Kidney (tissue), 14 donors: Measurements from ENCODE around the gene RNPEP. TPM values are rescaled to one million over a fixed set of nuclear protein-coding genes. Genes with fewer than 3 reads are reported as not detected.

ENCODE experiments used
- DNase-seq, 5 donors: peaks; one replicate each; pipeline ENCODE4 v3.0.0-alpha.2; 2013 to 2020
- FAIRE-seq: peaks from 2 replicates; lab custom pipeline; 2012; peaks lifted over from hg19 to GRCh38; lab: Jason Lieb, UNC
- H3K27ac ChIP-seq, 2 donors: one replicate each; pipeline ENCODE4 v1.7.0; 2013; ENCODE audit warnings: low read depth in 2 of 2, low read length in 2 of 2, inconsistent platforms in 1 of 2
- H3K27me3 ChIP-seq: one replicate; pipeline ENCODE4 v1.7.1; 2013; ENCODE audit warnings: low read length, inconsistent platforms; ENCODE audit not compliant: control insufficient read depth, insufficient read depth
- H3K36me3 ChIP-seq, 3 donors: one replicate each; pipeline versions ENCODE4 v1.7.0 to v1.7.1; 2013; ENCODE audit warnings: low read length in 3 of 3, control low read depth in 1 of 3, inconsistent platforms in 1 of 3; ENCODE audit not compliant: insufficient read depth in 3 of 3, control insufficient read depth in 2 of 3
- H3K4me1 ChIP-seq, 3 donors: one replicate each; pipeline versions ENCODE4 v1.7.0 to v1.7.1; 2013; ENCODE audit warnings: low read length in 3 of 3, inconsistent platforms in 1 of 3, low read depth in 1 of 3; ENCODE audit not compliant: control insufficient read depth in 2 of 3, insufficient read depth in 2 of 3
- H3K4me3 ChIP-seq, 3 donors: one replicate each; pipeline versions ENCODE4 v1.7.0 to v1.8.1; 2013; ENCODE audit warnings: low read length in 3 of 3, control low read depth in 1 of 3, inconsistent platforms in 1 of 3
- H3K9ac ChIP-seq, 3 donors: one replicate each; pipeline versions ENCODE4 v1.7.0 to v1.7.1; 2013; ENCODE audit warnings: low read length in 3 of 3, control low read depth in 1 of 3, inconsistent platforms in 1 of 3
- H3K9me3 ChIP-seq, 3 donors: one replicate each; pipeline versions ENCODE4 v1.7.0 to v1.7.1; 2013; ENCODE audit warnings: low read length in 3 of 3, control low read depth in 1 of 3, inconsistent platforms in 1 of 3; ENCODE audit not compliant: control insufficient read depth in 2 of 3, insufficient read depth in 1 of 3
- CTCF ChIP-seq: IDR thresholded peaks from 3 replicates; pipeline ENCODE4 v1.5.1; 2012; ENCODE audit warnings: mild to moderate bottlenecking, moderate library complexity, borderline replicate concordance; ENCODE audit not compliant: insufficient read depth; ENCODE audit errors: extremely low read depth
- intact Hi-C: fragments of 100-400 bp; cut with DNase I; formaldehyde crosslinking; loops from one replicate; pipeline ENCODE4 v1.11.1; 2022
- polyA plus RNA-seq: library from polyadenylated mRNA; stranded (reverse); fragments of 350-450 nt; fragmentation: Illumina TruSeq; extraction: RNeasy Lipid Tissue Mini Kit (QIAGEN cat#74804); gene quantifications from one replicate; pipeline ENCODE4 v1.2.3, GENCODE V29; 2014; ENCODE audit warnings: low read depth, low replicate concordance; ENCODE audit not compliant: insufficient read depth
- total RNA-seq: library from RNA; stranded (reverse); fragmentation: NEBNext Ultra II Directional; extraction: Animal tissue kit (Norgen Biotek cat#: 25700); gene quantifications from one replicate; pipeline ENCODE4 v1.2.1, GENCODE V29; 2021
- donor health status: control.
- donor health status: control.
- donor health status: control.
- donor health status: control.
- donor health status: control.
- donor health status: DM: yes; HTN: yes; CAD: no.
- donor health status: Normal renal cell carcinoma (clear cell type).

The RNPEP gene
- total and polyA plus RNA-seq, 2 donors from 2014 or later = 48.7 to 54.6 TPM

DNA sequence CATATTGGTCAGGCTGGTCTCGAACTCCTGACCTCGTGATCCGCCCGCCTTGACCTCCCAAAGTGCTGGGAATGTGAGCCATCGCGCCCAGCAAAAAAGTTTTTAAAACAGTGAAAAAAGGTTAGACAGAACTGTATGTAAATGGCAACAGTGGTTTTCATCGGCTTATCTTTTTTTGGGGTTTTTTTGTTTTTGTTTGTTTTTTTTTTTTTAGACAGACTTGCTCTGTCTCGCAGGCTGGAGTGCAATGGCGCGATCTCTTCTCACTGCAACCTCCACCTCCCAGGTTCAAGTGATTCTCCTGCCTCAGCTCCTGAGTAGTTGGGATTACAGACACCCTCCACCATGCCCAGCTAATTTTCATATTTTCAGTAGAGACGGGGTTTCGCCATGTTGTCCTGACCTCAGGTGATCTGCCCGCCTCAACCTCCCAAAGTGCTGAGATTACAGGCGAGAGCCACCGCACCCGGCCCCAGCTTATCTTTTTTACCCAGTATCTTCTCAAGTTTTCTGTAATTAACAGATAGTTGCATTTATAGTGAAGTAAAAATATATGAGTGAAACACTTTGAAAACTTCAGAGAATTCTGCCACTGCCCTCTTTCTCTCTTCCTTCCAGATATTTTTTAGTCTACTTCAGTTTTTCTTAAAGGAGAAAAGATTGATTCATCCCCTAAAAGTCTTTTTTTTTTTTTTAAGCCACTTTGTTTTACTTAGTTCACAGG, 14.1 kb upstream of the RNPEP start:
- Histone ChIP-seq H3K27ac (no peak overlapping the region), H3K9ac (no peak overlapping the region), H3K4me1 (no peaks in the 10 kb centered on the region), H3K9me3 (no peaks in the 10 kb centered on the region), H3K36me3 (peaks cover 10 to 47% (median 25%) of the 10 kb centered on the region in 3 donors), H3K4me3 (no peak overlapping the region), H3K27me3 (no peaks in the 10 kb centered on the region)
- intact Hi-C loops = loop anchor here (5.0 kb wide), 1 partner anchor 76 kb away; no protein-coding TSS in a partner anchor
- no peak for TF ChIP-seq CTCF
- DNase-seq (no peak), FAIRE-seq (no peak)

DNA sequence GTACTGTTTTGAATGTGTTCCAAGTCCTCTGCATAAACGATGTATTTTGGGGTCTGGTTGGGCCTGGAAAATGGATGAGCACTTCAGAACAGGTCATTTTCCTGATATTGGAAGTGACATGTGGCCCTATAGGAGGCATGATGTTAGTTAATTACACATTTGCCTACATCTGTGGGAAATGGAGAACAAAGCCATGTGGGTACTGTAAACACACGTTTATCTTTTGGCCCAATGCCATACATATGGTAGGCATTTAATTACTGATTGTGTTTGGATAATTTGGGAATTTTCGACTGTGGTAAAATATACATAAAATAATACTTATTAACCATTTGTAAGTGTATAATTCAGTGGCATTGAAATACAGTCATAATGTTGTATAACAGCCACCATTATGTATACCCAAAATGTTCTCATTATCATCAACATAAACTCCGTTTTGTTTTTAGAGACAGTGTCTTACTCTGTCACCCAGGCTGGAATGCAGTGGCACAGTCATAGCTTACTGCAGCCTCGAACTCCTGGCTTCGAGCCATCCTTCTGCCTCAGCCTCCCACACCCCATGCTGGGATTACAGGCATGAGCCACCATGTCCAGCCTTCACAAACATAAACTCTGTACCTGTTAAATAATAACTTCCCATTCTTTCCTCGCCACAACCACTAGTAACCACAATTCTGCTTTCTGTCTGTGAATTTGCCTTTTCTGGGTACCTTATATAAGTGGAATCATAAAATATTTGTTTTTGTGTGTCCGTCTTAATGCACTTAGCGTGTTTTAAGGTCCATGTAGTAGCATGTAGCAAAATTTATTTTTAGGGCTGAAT, 11.9 kb upstream of the RNPEP start:
- Histone ChIP-seq H3K9me3 (no peaks in the 10 kb centered on the region), H3K4me3 (no peak overlapping the region), H3K27ac (no peak overlapping the region), H3K4me1 (no peaks in the 10 kb centered on the region), H3K27me3 (no peaks in the 10 kb centered on the region), H3K9ac (no peak overlapping the region), H3K36me3 (peaks cover 5 to 32% (median 18%) of the 10 kb centered on the region in 3 donors)
- DNase-seq = no peak
- intact Hi-C loops = no loop called here
- no peak for FAIRE-seq
- no peak for TF ChIP-seq CTCF

DNA sequence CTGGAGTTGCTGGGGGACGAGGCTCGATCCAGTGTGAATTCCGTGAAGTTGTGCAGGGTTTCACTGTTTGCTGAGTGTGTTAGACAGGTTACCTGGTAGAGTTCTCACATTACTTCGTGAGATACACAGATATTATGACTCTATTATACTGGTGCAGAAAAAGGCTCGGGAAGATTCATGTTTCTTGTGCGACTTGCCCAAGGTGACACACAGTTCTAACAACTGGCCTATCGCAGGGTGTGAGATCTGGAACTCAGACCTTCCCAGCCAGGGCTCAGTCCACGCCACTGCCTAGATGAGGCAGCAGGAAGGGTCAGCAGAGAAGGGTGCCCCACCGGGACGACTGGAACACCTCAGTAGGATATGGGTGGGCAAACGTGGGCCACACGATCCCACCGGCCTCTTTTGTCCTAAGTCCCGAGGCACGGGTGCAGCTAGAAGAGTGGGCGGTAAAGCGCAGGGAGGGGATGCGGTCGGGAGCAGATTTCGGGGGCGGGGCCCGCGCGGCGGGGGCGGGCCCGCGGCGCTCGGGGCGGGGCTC, 296 bp upstream of the RNPEP start:
- H3K9ac ChIP-seq = peak overlapping the region in 2 of 3 donors; percentile 53 to 67
- FAIRE-seq = no peak

More for the DNA sequence above, 296 bp upstream of the RNPEP start:
- Histone ChIP-seq H3K9me3 (no peaks in the 10 kb centered on the region), H3K27me3 (no peaks in the 10 kb centered on the region), H3K36me3 (no peaks in the 10 kb centered on the region), H3K4me3 (peak overlapping the region; percentile 70 to 82 (median 73)), H3K27ac (peak overlapping the region in 1 of 2 donors; percentile 51), H3K4me1 (peaks cover 0 to 14% (median 2%) of the 10 kb centered on the region in 3 donors)
- peak in 4 of 5 donors; percentile 73 to 90 (median 84) for DNase-seq
- intact Hi-C loops = no loop called here
- no peak for TF ChIP-seq CTCF
